ENCODE results near the gene ADPRM. TPM values are rescaled to one million over a fixed set of nuclear protein-coding genes. Genes with fewer than 3 reads are reported as not detected.

ADPRM gene
- polyA plus RNA-seq, 1 experiment = 10.8 TPM

GRCh38 chr17:10756185-10756584 is 58.8 kb downstream of the ADPRM start:
- POLR2A ChIA-PET = no interaction called here

GRCh38 chr17:10756619-10757018 is 59.2 kb downstream of the ADPRM start:
- no peak for TF ChIP-seq CTCF (IDR thresholded peaks at IDR 0.05; ENCODE audit: insufficient read depth, low read depth, low read length)
- no peaks in the 10 kb centered on the region for H3K36me3 ChIP-seq (ENCODE audit: control insufficient read depth, insufficient read depth, low read length)
- POLR2A ChIA-PET = no interaction called here
- H3K27me3 ChIP-seq (ENCODE audit: control insufficient read depth, insufficient read depth, low read length) = no peaks in the 10 kb centered on the region
- CTCF ChIA-PET = no interaction called here
- DNase-seq (ENCODE audit: low read depth) = no peak
- no peak overlapping the region for H3K4me3 ChIP-seq (ENCODE audit: low read depth, low read length)

More at GRCh38 chr17:10756185-10756584, 58.8 kb downstream of the ADPRM start:
- Histone ChIP-seq H3K36me3 (ENCODE audit: control insufficient read depth, insufficient read depth, low read length) (no peaks in the 10 kb centered on the region), H3K4me3 (ENCODE audit: low read depth, low read length) (no peak overlapping the region), H3K27me3 (ENCODE audit: control insufficient read depth, insufficient read depth, low read length) (no peaks in the 10 kb centered on the region)
- CTCF ChIA-PET = no interaction called here
- no peak for DNase-seq (ENCODE audit: low read depth)
- no peak for TF ChIP-seq CTCF (IDR thresholded peaks at IDR 0.05; ENCODE audit: insufficient read depth, low read depth, low read length)

GRCh38 chr17:10757067-10757466 is 59.7 kb downstream of the ADPRM start:
- no peak overlapping the region for H3K4me3 ChIP-seq (ENCODE audit: low read depth, low read length)
- POLR2A ChIA-PET = no interaction called here

GRCh38 chr17:10757647-10758046 is 60.3 kb downstream of the ADPRM start:
- Histone ChIP-seq H3K4me3 (ENCODE audit: low read depth, low read length) (no peak overlapping the region), H3K27me3 (ENCODE audit: control insufficient read depth, insufficient read depth, low read length) (no peaks in the 10 kb centered on the region), H3K36me3 (ENCODE audit: control insufficient read depth, insufficient read depth, low read length) (no peaks in the 10 kb centered on the region)
- no peak for TF ChIP-seq CTCF (IDR thresholded peaks at IDR 0.05; ENCODE audit: insufficient read depth, low read depth, low read length)
- POLR2A ChIA-PET = no interaction called here
- DNase-seq (ENCODE audit: low read depth) = no peak
- CTCF ChIA-PET = no interaction called here

More at GRCh38 chr17:10757067-10757466, 59.7 kb downstream of the ADPRM start:
- DNase-seq (ENCODE audit: low read depth) = no peak
- Histone ChIP-seq H3K27me3 (ENCODE audit: control insufficient read depth, insufficient read depth, low read length) (no peaks in the 10 kb centered on the region), H3K36me3 (ENCODE audit: control insufficient read depth, insufficient read depth, low read length) (no peaks in the 10 kb centered on the region)
- no peak for TF ChIP-seq CTCF (IDR thresholded peaks at IDR 0.05; ENCODE audit: insufficient read depth, low read depth, low read length)
- CTCF ChIA-PET = no interaction called here

- no peak for DNase-seq (ENCODE audit: low read depth)
- ChIA-PET POLR2A (no interaction called here), CTCF (no interaction called here)
- Histone ChIP-seq H3K4me3 (ENCODE audit: low read depth, low read length) (no peak overlapping the region), H3K36me3 (ENCODE audit: control insufficient read depth, insufficient read depth, low read length) (no peaks in the 10 kb centered on the region), H3K27me3 (ENCODE audit: control insufficient read depth, insufficient read depth, low read length) (no peaks in the 10 kb centered on the region)
- no peak for TF ChIP-seq CTCF (IDR thresholded peaks at IDR 0.05; ENCODE audit: insufficient read depth, low read depth, low read length)
Observed at GRCh38 chr17:10758062-10758461, 60.7 kb downstream of the ADPRM start.

Other genes with a start within 250 kb of the ADPRM start
- not detected in 2 replicates for gene MYH4, start 228.0 kb upstream of the ADPRM start, polyA plus RNA-seq (2011; rRNA removed)
- gene MYH1, start 179.1 kb upstream of the ADPRM start, polyA plus RNA-seq (2011; rRNA removed) = 0.01 TPM in 1 of 2 replicates, not detected in the other
- gene MYH2, start 147.9 kb upstream of the ADPRM start, polyA plus RNA-seq (2011; rRNA removed) = 0.34 and 0.43 TPM in 2 replicates
- 1.3 and 1.8 TPM in 2 replicates for gene MYH3, start 40.3 kb upstream of the ADPRM start, polyA plus RNA-seq (2011; rRNA removed)
- gene SCO1, start 61 bp upstream of the ADPRM start, polyA plus RNA-seq (2011; rRNA removed) = 21.7 and 31.1 TPM in 2 replicates
- 12.2 and 20.2 TPM in 2 replicates for gene TMEM220, start 32.4 kb downstream of the ADPRM start, polyA plus RNA-seq (2011; rRNA removed)
- not detected in 2 replicates for gene TMEM238L, start 106.5 kb downstream of the ADPRM start, polyA plus RNA-seq (2011; rRNA removed)
- gene PIRT, start 140.5 kb downstream of the ADPRM start, polyA plus RNA-seq (2011; rRNA removed) = not detected in 2 replicates